GM20431 (cell line): Measurements from ENCODE around the gene MAGOH.
"Not testable (repeated sequence)": the region's sequence is repeated elsewhere in the genome, so short reads cannot be mapped to it uniquely, and the experiment has no call there.

Source experiments
- in situ Hi-C: fragments of 300-500 bp; cut with MseI, MboI; formaldehyde crosslinking; loops from one replicate; pipeline ENCODE4 v1.15.0; 2020; ENCODE audit warnings: low sequenced_read_pairs; ENCODE audit not compliant: unreplicated experiment

The MAGOH gene

GRCh38 chr1:53244141-53244540 lies 5.8 kb upstream of the MAGOH start:
- in situ Hi-C loops, result no loop called here

GRCh38 chr1:53242381-53242780 lies 4.1 kb upstream of the MAGOH start:
- in situ Hi-C loops, result no loop called here

- in situ Hi-C loops, result no loop called here
Measured at GRCh38 chr1:53241828-53242227, 3.5 kb upstream of the MAGOH start.

GRCh38 chr1:53237638-53238037 lies 680 bp downstream of the MAGOH start:
- in situ Hi-C loops, result no loop called here

GRCh38 chr1:53220962-53221286 lies 17.4 kb downstream of the MAGOH start:
- in situ Hi-C loops, result no loop called here

GRCh38 chr1:53220171-53220961 lies 18.0 kb downstream of the MAGOH start, which contains the start of gene CZIB:
CZIB (minus strand) TSS chr1:53220634; CDS start chr1:53220575, 59 bp downstream.
- in situ Hi-C loops, result no loop called here

GRCh38 chr1:53219711-53220110 lies 18.6 kb downstream of the MAGOH start:
- in situ Hi-C loops, result no loop called here

- in situ Hi-C loops, result no loop called here
Measured at GRCh38 chr1:53218201-53218600, 20.1 kb downstream of the MAGOH start.

- in situ Hi-C loops, result no loop called here
Measured at GRCh38 chr1:53214376-53214940, 23.9 kb downstream of the MAGOH start.

- in situ Hi-C loops, result no loop called here
Measured at GRCh38 chr1:53210954-53211353, 27.4 kb downstream of the MAGOH start.

- in situ Hi-C loops, result no loop called here
Measured at GRCh38 chr1:53210352-53210751, 28.0 kb downstream of the MAGOH start.

GRCh38 chr1:53207726-53208125 lies 30.6 kb downstream of the MAGOH start:
- in situ Hi-C loops, result no loop called here

- in situ Hi-C loops, result no loop called here
Measured at GRCh38 chr1:53206735-53207379, 31.5 kb downstream of the MAGOH start.

GRCh38 chr1:53206083-53206685 lies 32.1 kb downstream of the MAGOH start:
- in situ Hi-C loops, result not testable (repeated sequence)

GRCh38 chr1:53205496-53205895 lies 32.8 kb downstream of the MAGOH start:
- in situ Hi-C loops, result not testable (repeated sequence)

- in situ Hi-C loops, result no loop called here
Measured at GRCh38 chr1:53203466-53203865, 34.9 kb downstream of the MAGOH start.

GRCh38 chr1:53198241-53198651 lies 40.1 kb downstream of the MAGOH start:
- in situ Hi-C loops, result loop anchor here (25.0 kb wide), 1 partner anchor 486 kb away; no protein-coding TSS in a partner anchor

GRCh38 chr1:53197291-53198200 lies 40.8 kb downstream of the MAGOH start:
- in situ Hi-C loops, result loop anchor here (25.0 kb wide), 1 partner anchor 485 kb away; no protein-coding TSS in a partner anchor

GRCh38 chr1:53196485-53197290 lies 41.6 kb downstream of the MAGOH start, which contains the start of gene CPT2:
CPT2 (plus strand) TSS chr1:53196824; CDS start chr1:53196944, 120 bp downstream.
- in situ Hi-C loops, result loop anchor here (25.0 kb wide), 1 partner anchor 484 kb away; no protein-coding TSS in a partner anchor
